ENCODE results near the gene RAB21. TPM values are rescaled to one million over a fixed set of nuclear protein-coding genes. Genes with fewer than 3 reads are reported as not detected.
A peak's percentile ranks its signal among the peaks of the same experiment; 100 is the strongest.

Gene RAB21
- total and polyA plus RNA-seq, 8 donors, result 4.0 to 38.1 (median 21.6) TPM

GRCh38 chr12:71780237-71780822, 25.7 kb downstream of the RAB21 start:
- peak; percentile 32 to 58 (median 45) for TF ChIP-seq CTCF (IDR thresholded peaks at IDR 0.05)
- H3K4me1 ChIP-seq, result peaks cover 0 to 10% (median 0%) of the 10 kb centered on the region in 3 donors
- H3K27me3 ChIP-seq, result no peaks in the 10 kb centered on the region
- intact Hi-C loops (cut with DNase I), result loop anchor here in 1 of 3 donors (10.0 kb wide), 1 partner anchor 64 kb away; no protein-coding TSS in a partner anchor
- H3K36me3 ChIP-seq, result peaks cover 0 to 14% (median 0%) of the 10 kb centered on the region in 3 donors
- peak; percentile 53 to 80 (median 79) for ATAC-seq
- no peaks in the 10 kb centered on the region for H3K9me3 ChIP-seq
- H3K4me3 ChIP-seq, result no peak overlapping the region
- no peak overlapping the region for H3K27ac ChIP-seq
- FAIRE-seq, result peak; percentile 73
- peak in 2 of 6 donors; percentile 22 to 26 for DNase-seq
- WGBS, 2 donors, result 3 to 6% methylated on average over 3 of the region's 3 CpGs

- Histone ChIP-seq H3K4me3 (no peak overlapping the region), H3K36me3 (peaks cover 0 to 27% (median 0%) of the 10 kb centered on the region in 3 donors), H3K4me1 (peaks cover 0 to 10% (median 0%) of the 10 kb centered on the region in 3 donors), H3K9me3 (no peaks in the 10 kb centered on the region), H3K27ac (no peak overlapping the region), H3K27me3 (no peaks in the 10 kb centered on the region)
- TF ChIP-seq CTCF (IDR thresholded peaks at IDR 0.05), result no peak
- 65 to 74% methylated on average over 4 of the region's 4 CpGs for WGBS, 2 donors
- FAIRE-seq (no peak), ATAC-seq (no peak), DNase-seq (no peak)
- intact Hi-C loops (cut with DNase I), result loop anchor here in 1 of 3 donors (10.0 kb wide), 1 partner anchor 63 kb away; no protein-coding TSS in a partner anchor
Observed at GRCh38 chr12:71782017-71782416, 27.4 kb downstream of the RAB21 start.

GRCh38 chr12:71786829-71787228, 32.2 kb downstream of the RAB21 start:
- peaks cover 0 to 27% (median 0%) of the 10 kb centered on the region in 3 donors for H3K36me3 ChIP-seq
- intact Hi-C loops (cut with DNase I), result loop anchor here in 1 of 3 donors (10.0 kb wide), 1 partner anchor 58 kb away; no protein-coding TSS in a partner anchor
- DNase-seq (no peak), ATAC-seq (no peak), FAIRE-seq (no peak)
- no peaks in the 10 kb centered on the region for H3K27me3 ChIP-seq
- no peak for TF ChIP-seq CTCF (IDR thresholded peaks at IDR 0.05)
- 83 to 90% methylated on average over 1 of the region's 1 CpG for whole genome bisulfite sequencing, 2 donors
- no peak overlapping the region for H3K4me3 ChIP-seq
- no peak overlapping the region for H3K27ac ChIP-seq
- H3K4me1 ChIP-seq, result no peaks in the 10 kb centered on the region
- no peaks in the 10 kb centered on the region for H3K9me3 ChIP-seq

GRCh38 chr12:71787580-71787979, 32.9 kb downstream of the RAB21 start:
- Histone ChIP-seq H3K36me3 (peaks cover 0 to 24% (median 0%) of the 10 kb centered on the region in 3 donors), H3K27ac (no peak overlapping the region), H3K27me3 (no peaks in the 10 kb centered on the region), H3K9me3 (no peaks in the 10 kb centered on the region), H3K4me3 (no peak overlapping the region), H3K4me1 (no peaks in the 10 kb centered on the region)
- DNase-seq (no peak), ATAC-seq (no peak), FAIRE-seq (no peak)
- TF ChIP-seq CTCF (IDR thresholded peaks at IDR 0.05), result no peak
- intact Hi-C loops (cut with DNase I), result loop anchor here in 1 of 3 donors (10.0 kb wide), 1 partner anchor 57 kb away; no protein-coding TSS in a partner anchor
- 85 to 95% methylated on average over 1 of the region's 1 CpG for WGBS, 2 donors

GRCh38 chr12:71790331-71790730, 35.7 kb downstream of the RAB21 start:
- Histone ChIP-seq H3K27me3 (no peaks in the 10 kb centered on the region), H3K4me3 (no peak overlapping the region), H3K27ac (no peak overlapping the region), H3K36me3 (peaks cover 0 to 18% (median 0%) of the 10 kb centered on the region in 3 donors), H3K9me3 (no peaks in the 10 kb centered on the region), H3K4me1 (no peaks in the 10 kb centered on the region)
- ATAC-seq (no peak), FAIRE-seq (peak; percentile 54), DNase-seq (no peak)
- intact Hi-C loops (cut with DNase I), result no loop called here
- TF ChIP-seq CTCF (IDR thresholded peaks at IDR 0.05), result no peak
- 97 to 98% methylated on average over 1 of the region's 1 CpG for WGBS, 2 donors
